BJ (cell line): ENCODE data around the gene ACSF2. TPM values are rescaled to one million over a fixed set of nuclear protein-coding genes. Genes with fewer than 3 reads are reported as not detected.

Experiments used
- CTCF ChIA-PET: fragments of 350-600 bp; formaldehyde crosslinking; extraction: SDS; loops from one replicate; lab custom pipeline; 2021; ENCODE audit warnings: antibody characterized with exemption, inconsistent platforms; lab: Yijun Ruan, JAX
- POLR2A ChIA-PET: fragments of 300-600 bp; sonication (Branson Sonifier 250); formaldehyde crosslinking; extraction: SDS; loops from one replicate; lab custom pipeline; 2021; ENCODE audit warnings: antibody characterized with exemption; lab: Charles Lee
- DNase-seq: peaks from one replicate; pipeline ENCODE4 v3.0.0-alpha.2; 2011; ENCODE audit warnings: low read depth
- H3K27me3 ChIP-seq: 2 replicates; pipeline ENCODE4 v1.6.0; 2011; ENCODE audit warnings: low read length; ENCODE audit not compliant: control insufficient read depth, insufficient read depth
- H3K36me3 ChIP-seq: 2 replicates; pipeline ENCODE4 v1.5.1; 2011; ENCODE audit warnings: low read length; ENCODE audit not compliant: control insufficient read depth, insufficient read depth
- H3K4me3 ChIP-seq: 2 replicates; pipeline ENCODE4 v1.5.1; 2011; ENCODE audit warnings: low read depth, mild to moderate bottlenecking, control low read depth, low read length
- polyA plus RNA-seq: library from polyadenylated mRNA; depleted of rRNA; stranded (reverse); fragments of >200 nt; gene quantifications from 2 replicates; pipeline ENCODE4 v1.2.3, GENCODE V29; 2011
- TF ChIP-seq, protein P1 (sequence below): IDR thresholded peaks from 2 replicates; pipeline ENCODE4 v1.5.1; 2011; ENCODE audit warnings: low read depth, mild to moderate bottlenecking, control low read depth, inconsistent platforms, low read length, moderate library complexity; ENCODE audit not compliant: insufficient read depth

The ACSF2 gene
- polyA plus RNA-seq, 1 experiment: 25.4 TPM

DNA sequence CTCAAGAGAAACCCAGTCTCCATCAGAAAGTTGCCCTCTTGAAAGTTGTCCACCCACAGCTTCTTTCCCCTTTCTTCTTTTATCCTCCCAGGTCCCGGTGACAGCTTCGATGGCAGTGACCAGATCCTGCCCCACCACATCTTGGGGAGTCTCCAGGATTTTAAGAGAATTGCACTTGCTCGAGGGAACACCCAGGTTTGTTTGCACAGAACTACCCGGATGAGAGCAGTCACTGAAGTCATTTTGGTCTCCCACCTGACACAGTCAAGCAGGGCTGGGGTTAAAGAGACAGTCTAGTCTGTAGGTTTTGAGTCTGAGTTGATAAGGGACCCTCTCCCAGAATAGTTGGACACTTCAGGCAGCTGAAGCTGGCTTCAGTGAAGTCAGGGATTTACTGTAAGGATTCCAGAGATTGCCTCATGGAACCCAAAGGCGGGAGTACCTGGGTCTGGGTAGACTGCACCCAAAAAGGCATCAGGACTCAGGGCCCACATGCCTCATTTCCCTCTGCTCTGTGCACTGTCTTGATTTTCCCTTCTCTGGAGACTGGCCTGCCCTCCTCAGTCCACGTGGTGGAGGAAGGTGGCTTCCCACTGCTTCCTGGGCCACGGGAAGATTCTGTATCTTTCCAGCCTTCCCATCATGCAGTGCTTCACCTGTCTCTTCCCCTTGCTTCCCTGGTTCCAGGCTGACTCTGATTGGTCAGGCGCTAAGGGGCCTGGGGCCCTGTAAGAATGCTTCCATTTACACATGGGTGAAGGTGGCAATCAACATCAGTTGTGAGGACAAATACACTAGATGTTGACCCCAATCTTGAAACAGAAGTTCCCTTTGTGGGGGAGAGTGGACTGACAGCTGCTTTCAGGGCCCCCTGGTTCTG lies 91.7 kb downstream of the ACSF2 start:
- ChIA-PET CTCF (interaction anchor here (3.5 kb wide), 1 partner anchor 16 kb away, joined by 14 read pairs; no protein-coding TSS in a partner anchor), POLR2A (no interaction called here)
- no peak for DNase-seq

DNA sequence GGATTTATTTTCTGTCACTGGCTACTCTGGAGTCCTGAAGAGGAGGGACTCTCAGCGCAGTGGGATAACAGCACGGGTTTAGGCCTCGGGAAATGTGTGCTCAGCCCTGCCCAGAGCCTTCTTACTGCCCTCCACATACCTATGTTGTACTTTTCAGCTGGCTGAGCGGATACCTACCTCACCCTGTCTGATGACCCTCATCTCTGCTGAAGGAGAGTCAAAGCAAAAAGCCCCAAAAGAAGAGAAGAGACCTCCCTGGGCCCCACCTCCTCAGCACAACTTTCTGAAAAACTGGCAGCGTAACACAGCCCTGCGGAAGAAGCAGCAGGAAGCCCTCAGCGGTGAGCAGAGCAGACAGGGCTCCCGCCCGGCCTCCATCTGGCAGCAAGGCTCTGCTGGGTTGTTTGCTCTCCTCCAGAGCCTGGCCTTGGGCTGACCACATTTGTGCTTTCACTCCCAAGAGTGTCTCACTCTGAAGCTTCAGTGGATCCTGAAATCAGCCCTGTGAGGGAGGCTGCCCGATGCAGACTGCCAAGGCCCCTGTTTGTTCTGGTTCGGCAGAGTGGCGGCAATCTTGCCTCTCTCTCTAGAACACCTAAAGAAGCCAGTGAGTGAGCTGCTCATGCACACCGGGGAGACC lies 92.5 kb downstream of the ACSF2 start:
- ChIA-PET POLR2A (no interaction called here), CTCF (interaction anchor here (1.1 kb wide), 1 partner anchor 39 kb away, joined by 3 read pairs; no protein-coding TSS in a partner anchor)
- no peak for DNase-seq
- TF ChIP-seq, protein P1, sequence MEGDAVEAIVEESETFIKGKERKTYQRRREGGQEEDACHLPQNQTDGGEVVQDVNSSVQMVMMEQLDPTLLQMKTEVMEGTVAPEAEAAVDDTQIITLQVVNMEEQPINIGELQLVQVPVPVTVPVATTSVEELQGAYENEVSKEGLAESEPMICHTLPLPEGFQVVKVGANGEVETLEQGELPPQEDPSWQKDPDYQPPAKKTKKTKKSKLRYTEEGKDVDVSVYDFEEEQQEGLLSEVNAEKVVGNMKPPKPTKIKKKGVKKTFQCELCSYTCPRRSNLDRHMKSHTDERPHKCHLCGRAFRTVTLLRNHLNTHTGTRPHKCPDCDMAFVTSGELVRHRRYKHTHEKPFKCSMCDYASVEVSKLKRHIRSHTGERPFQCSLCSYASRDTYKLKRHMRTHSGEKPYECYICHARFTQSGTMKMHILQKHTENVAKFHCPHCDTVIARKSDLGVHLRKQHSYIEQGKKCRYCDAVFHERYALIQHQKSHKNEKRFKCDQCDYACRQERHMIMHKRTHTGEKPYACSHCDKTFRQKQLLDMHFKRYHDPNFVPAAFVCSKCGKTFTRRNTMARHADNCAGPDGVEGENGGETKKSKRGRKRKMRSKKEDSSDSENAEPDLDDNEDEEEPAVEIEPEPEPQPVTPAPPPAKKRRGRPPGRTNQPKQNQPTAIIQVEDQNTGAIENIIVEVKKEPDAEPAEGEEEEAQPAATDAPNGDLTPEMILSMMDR: no peak
- no peaks in the 10 kb centered on the region for H3K36me3 ChIP-seq
- peaks cover 6% of the 10 kb centered on the region for H3K27me3 ChIP-seq
- no peak overlapping the region for H3K4me3 ChIP-seq

More for the DNA sequence above, 91.7 kb downstream of the ACSF2 start:
- peaks cover 6% of the 10 kb centered on the region for H3K27me3 ChIP-seq
- TF ChIP-seq, protein P1: no peak
- no peaks in the 10 kb centered on the region for H3K36me3 ChIP-seq
- no peak overlapping the region for H3K4me3 ChIP-seq

DNA sequence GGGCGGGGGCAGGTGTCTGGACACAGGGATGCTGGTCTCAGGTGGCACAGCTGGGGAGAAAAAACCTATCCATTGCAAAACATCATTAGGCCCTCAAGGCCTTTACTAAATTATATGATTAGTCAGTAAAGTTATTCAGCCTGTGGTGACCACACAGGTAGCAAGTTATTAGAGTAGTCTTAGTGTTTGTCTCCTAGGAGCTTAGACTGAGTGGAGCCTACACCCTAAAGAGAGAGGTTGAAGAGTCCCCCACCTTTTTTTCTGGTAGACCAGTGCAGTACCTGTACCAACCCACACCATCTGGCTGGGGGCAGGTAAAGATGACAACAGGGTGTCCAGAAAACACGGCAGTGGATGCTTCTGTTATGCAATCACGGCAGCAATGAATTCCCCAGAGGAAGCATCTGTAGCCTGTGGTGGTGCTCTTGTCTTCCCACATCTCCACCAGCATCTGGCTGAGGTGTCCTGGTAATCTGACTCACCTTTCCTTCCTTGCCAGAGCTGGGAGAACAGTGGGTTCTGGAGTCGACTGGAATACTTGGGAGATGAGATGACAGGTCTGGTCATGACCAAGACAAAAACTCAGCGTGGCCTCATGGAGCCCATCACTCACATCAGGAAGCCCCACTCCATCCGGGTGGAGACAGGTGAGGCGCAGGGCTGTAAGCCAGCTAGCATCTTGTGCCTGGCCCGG lies 93.3 kb downstream of the ACSF2 start:
- TF ChIP-seq, protein P1: no peak
- POLR2A ChIA-PET: no interaction called here
- no peak for DNase-seq
- Histone ChIP-seq H3K27me3 (peaks cover 5% of the 10 kb centered on the region), H3K4me3 (no peak overlapping the region), H3K36me3 (no peaks in the 10 kb centered on the region)
- CTCF ChIA-PET: interaction anchor here (0.7 to 1.4 kb wide), 3 partner anchors 13 to 40 kb away, joined by 3 to 4 read pairs (median 3); partner anchors contain the start of gene EPN3

DNA sequence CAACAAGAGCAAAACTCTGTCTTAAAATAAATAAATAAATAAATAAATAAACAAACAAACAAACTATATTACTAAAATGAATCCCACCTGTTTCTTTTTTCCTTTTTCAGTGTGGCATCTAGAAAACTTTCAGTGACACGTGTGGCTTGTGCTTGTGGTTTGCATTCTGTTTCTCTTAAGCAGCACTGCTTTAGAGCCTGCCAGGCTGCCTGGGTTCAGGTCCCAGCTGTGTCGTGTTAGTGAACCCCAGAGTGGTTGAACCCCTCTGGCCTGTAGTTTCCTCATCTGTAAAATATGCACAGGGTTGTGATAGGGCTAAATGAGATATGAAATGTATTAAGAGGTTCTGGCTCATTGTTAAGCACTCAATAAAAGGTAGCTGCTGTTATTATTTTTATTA lies 94.5 kb downstream of the ACSF2 start:
- ChIA-PET CTCF (interaction anchor here (1.4 kb wide), 1 partner anchor 12 kb away, joined by 3 read pairs; the partner anchor contains the start of gene EPN3), POLR2A (interaction anchor here (0.6 kb wide), 1 partner anchor 31 kb away, joined by 3 read pairs; no protein-coding TSS in a partner anchor)
- H3K4me3 ChIP-seq: no peak overlapping the region
- no peak for DNase-seq
- H3K27me3 ChIP-seq: peaks cover 4% of the 10 kb centered on the region
- TF ChIP-seq, protein P1: no peak
- no peaks in the 10 kb centered on the region for H3K36me3 ChIP-seq
